Measurements from ENCODE around the gene ATP6V0D1.

The ATP6V0D1 gene

GRCh38 chr16:67426950-67427349 is 54.0 kb downstream of the ATP6V0D1 start:
- H3K4me1 ChIP-seq (ENCODE audit: control insufficient read depth, insufficient read depth, low read length): no peaks in the 10 kb centered on the region; the same call in 1 of the 2 replicates
- CTCF ChIA-PET: interaction anchor here (0.6 to 7.1 kb wide), 17 partner anchors 8 to 166 kb away, joined by 3 to 99 read pairs (median 5); partner anchors contain the start of genes KCTD19 and LRRC36
- H3K9me3 ChIP-seq (ENCODE audit: control insufficient read depth, insufficient read depth, low read depth, low read length): no peaks in the 10 kb centered on the region
- H3K4me3 ChIP-seq (ENCODE audit: low read depth, low read length): no peak overlapping the region
- no peak overlapping the region for H3K27ac ChIP-seq (ENCODE audit: extremely low read depth, low read depth, low read length)
- POLR2A ChIA-PET: no interaction called here
- H3K36me3 ChIP-seq (ENCODE audit: control insufficient read depth in 2 of 2, insufficient read depth in 1 of 2, low read length in 2 of 2): no peaks in the 10 kb centered on the region
- no peak for TF ChIP-seq EGR2 (tag by site-specific recombination; IDR thresholded peaks at IDR 0.05; ENCODE audit: low read depth)
- no peak for TF ChIP-seq ZNF391 (tag by site-specific recombination; IDR thresholded peaks at IDR 0.05; ENCODE audit: borderline replicate concordance, low read depth)
- TF ChIP-seq ZBTB10 (tag by site-specific recombination; IDR thresholded peaks at IDR 0.05): no peak
- TF ChIP-seq ZNF692 (tag by site-specific recombination; IDR thresholded peaks at IDR 0.05): no peak

- no peak overlapping the region for H3K27ac ChIP-seq (ENCODE audit: extremely low read depth, low read depth, low read length)
- TF ChIP-seq ZNF473 (tag by site-specific recombination; IDR thresholded peaks at IDR 0.05) (no peak), ZNF510 (tag by site-specific recombination; IDR thresholded peaks at IDR 0.05; ENCODE audit: insufficient replicate concordance) (no peak), ZNF121 (tag by site-specific recombination; IDR thresholded peaks at IDR 0.05) (0 out of 2 replicates have a peak, but pooled peaks have one; percentile 41), BCL11A (tag by site-specific recombination; IDR thresholded peaks at IDR 0.05; ENCODE audit: low read depth) (no peak), ZNF776 (tag by site-specific recombination; IDR thresholded peaks at IDR 0.05; ENCODE audit: borderline replicate concordance) (no peak), ZNF501 (tag by site-specific recombination; IDR thresholded peaks at IDR 0.05) (no peak), FEZF1 (tag by site-specific recombination; IDR thresholded peaks at IDR 0.05) (no peak)
- H3K36me3 ChIP-seq (ENCODE audit: control insufficient read depth in 2 of 2, insufficient read depth in 1 of 2, low read length in 2 of 2): no peaks in the 10 kb centered on the region
- H3K4me3 ChIP-seq (ENCODE audit: low read depth, low read length): no peak overlapping the region
- no peaks in the 10 kb centered on the region for H3K9me3 ChIP-seq (ENCODE audit: control insufficient read depth, insufficient read depth, low read depth, low read length)
- POLR2A ChIA-PET: no interaction called here
- CTCF ChIA-PET: interaction anchor here (0.6 to 7.1 kb wide), 10 partner anchors 9 to 316 kb away, joined by 3 to 99 read pairs (median 6); partner anchors contain the start of genes KCTD19, LRRC36 and PHAF1
- no peaks in the 10 kb centered on the region; the same call in 1 of the 2 replicates for H3K4me1 ChIP-seq (ENCODE audit: control insufficient read depth, insufficient read depth, low read length)
Measured at GRCh38 chr16:67426022-67426421, 54.9 kb downstream of the ATP6V0D1 start.

GRCh38 chr16:67425580-67425979 is 55.4 kb downstream of the ATP6V0D1 start:
- no peaks in the 10 kb centered on the region; the same call in 1 of the 2 replicates for H3K4me1 ChIP-seq (ENCODE audit: control insufficient read depth, insufficient read depth, low read length)
- POLR2A ChIA-PET: no interaction called here
- H3K36me3 ChIP-seq (ENCODE audit: control insufficient read depth in 2 of 2, insufficient read depth in 1 of 2, low read length in 2 of 2): no peaks in the 10 kb centered on the region
- no peak overlapping the region for H3K4me3 ChIP-seq (ENCODE audit: low read depth, low read length)
- no peak overlapping the region for H3K27ac ChIP-seq (ENCODE audit: extremely low read depth, low read depth, low read length)
- H3K9me3 ChIP-seq (ENCODE audit: control insufficient read depth, insufficient read depth, low read depth, low read length): no peaks in the 10 kb centered on the region
- CTCF ChIA-PET: interaction anchor here (0.6 to 7.1 kb wide), 9 partner anchors 8 to 316 kb away, joined by 3 to 99 read pairs (median 4); partner anchors contain the start of genes ATP6V0D1, KCTD19, LRRC36 and PHAF1
- no peak for TF ChIP-seq ZNF266 (tag by site-specific recombination; IDR thresholded peaks at IDR 0.05; ENCODE audit: low read depth)
- TF ChIP-seq ZIC2 (tag by site-specific recombination; IDR thresholded peaks at IDR 0.05): no peak
- no peak for TF ChIP-seq ZNF433 (tag by site-specific recombination; IDR thresholded peaks at IDR 0.05; ENCODE audit: low read depth)
- TF ChIP-seq ZNF146 (tag by site-specific recombination; IDR thresholded peaks at IDR 0.05): no peak
- TF ChIP-seq ZNF76 (tag by site-specific recombination; IDR thresholded peaks at IDR 0.05; ENCODE audit: borderline replicate concordance, low read depth): no peak
- TF ChIP-seq ZNF571 (tag by site-specific recombination; IDR thresholded peaks at IDR 0.05): no peak
- TF ChIP-seq ZNF398 (tag by site-specific recombination; IDR thresholded peaks at IDR 0.05): no peak
- TF ChIP-seq ZNF184 (tag by site-specific recombination; IDR thresholded peaks at IDR 0.05): no peak
- no peak for TF ChIP-seq ZNF621 (tag by site-specific recombination; IDR thresholded peaks at IDR 0.05)
- TF ChIP-seq ZNF133 (tag by site-specific recombination; IDR thresholded peaks at IDR 0.05): no peak
- no peak for TF ChIP-seq ZNF600 (tag by site-specific recombination; IDR thresholded peaks at IDR 0.05)
- TF ChIP-seq ZFP41 (tag by site-specific recombination; IDR thresholded peaks at IDR 0.05; ENCODE audit: borderline replicate concordance): no peak
- TF ChIP-seq ZNF544 (tag by site-specific recombination; IDR thresholded peaks at IDR 0.05): no peak
- no peak for TF ChIP-seq ZNF202 (tag by site-specific recombination; IDR thresholded peaks at IDR 0.05; ENCODE audit: borderline replicate concordance)
- TF ChIP-seq ZNF558 (tag by site-specific recombination; IDR thresholded peaks at IDR 0.05): no peak
- no peak for TF ChIP-seq KLF1 (tag by site-specific recombination; IDR thresholded peaks at IDR 0.05)
